ENCODE data around the gene INPP5F.

Gene INPP5F, protein sequence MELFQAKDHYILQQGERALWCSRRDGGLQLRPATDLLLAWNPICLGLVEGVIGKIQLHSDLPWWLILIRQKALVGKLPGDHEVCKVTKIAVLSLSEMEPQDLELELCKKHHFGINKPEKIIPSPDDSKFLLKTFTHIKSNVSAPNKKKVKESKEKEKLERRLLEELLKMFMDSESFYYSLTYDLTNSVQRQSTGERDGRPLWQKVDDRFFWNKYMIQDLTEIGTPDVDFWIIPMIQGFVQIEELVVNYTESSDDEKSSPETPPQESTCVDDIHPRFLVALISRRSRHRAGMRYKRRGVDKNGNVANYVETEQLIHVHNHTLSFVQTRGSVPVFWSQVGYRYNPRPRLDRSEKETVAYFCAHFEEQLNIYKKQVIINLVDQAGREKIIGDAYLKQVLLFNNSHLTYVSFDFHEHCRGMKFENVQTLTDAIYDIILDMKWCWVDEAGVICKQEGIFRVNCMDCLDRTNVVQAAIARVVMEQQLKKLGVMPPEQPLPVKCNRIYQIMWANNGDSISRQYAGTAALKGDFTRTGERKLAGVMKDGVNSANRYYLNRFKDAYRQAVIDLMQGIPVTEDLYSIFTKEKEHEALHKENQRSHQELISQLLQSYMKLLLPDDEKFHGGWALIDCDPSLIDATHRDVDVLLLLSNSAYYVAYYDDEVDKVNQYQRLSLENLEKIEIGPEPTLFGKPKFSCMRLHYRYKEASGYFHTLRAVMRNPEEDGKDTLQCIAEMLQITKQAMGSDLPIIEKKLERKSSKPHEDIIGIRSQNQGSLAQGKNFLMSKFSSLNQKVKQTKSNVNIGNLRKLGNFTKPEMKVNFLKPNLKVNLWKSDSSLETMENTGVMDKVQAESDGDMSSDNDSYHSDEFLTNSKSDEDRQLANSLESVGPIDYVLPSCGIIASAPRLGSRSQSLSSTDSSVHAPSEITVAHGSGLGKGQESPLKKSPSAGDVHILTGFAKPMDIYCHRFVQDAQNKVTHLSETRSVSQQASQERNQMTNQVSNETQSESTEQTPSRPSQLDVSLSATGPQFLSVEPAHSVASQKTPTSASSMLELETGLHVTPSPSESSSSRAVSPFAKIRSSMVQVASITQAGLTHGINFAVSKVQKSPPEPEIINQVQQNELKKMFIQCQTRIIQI

GRCh38 chr10:119725828-119726675 lies at the start of gene INPP5F:
Gene INPP5F, plus strand, starts transcription at chr10:119726050. Its CDS starts 213 bp downstream, at chr10:119726263.
- DNase-seq (ENCODE audit: low spot score): peak; percentile 100

DNA sequence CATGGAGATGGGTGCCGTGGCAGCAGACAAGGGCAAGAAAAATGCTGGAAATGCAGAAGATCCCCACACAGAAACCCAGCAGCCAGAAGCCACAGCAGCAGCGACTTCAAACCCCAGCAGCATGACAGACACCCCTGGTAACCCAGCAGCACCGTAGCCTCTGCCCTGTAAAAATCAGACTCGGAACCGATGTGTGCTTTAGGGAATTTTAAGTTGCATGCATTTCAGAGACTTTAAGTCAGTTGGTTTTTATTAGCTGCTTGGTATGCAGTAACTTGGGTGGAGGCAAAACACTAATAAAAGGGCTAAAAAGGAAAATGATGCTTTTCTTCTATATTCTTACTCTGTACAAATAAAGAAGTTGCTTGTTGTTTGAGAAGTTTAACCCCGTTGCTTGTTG lies 48.7 kb upstream of the INPP5F start:
- DNase-seq (ENCODE audit: low spot score): no peak

DNA sequence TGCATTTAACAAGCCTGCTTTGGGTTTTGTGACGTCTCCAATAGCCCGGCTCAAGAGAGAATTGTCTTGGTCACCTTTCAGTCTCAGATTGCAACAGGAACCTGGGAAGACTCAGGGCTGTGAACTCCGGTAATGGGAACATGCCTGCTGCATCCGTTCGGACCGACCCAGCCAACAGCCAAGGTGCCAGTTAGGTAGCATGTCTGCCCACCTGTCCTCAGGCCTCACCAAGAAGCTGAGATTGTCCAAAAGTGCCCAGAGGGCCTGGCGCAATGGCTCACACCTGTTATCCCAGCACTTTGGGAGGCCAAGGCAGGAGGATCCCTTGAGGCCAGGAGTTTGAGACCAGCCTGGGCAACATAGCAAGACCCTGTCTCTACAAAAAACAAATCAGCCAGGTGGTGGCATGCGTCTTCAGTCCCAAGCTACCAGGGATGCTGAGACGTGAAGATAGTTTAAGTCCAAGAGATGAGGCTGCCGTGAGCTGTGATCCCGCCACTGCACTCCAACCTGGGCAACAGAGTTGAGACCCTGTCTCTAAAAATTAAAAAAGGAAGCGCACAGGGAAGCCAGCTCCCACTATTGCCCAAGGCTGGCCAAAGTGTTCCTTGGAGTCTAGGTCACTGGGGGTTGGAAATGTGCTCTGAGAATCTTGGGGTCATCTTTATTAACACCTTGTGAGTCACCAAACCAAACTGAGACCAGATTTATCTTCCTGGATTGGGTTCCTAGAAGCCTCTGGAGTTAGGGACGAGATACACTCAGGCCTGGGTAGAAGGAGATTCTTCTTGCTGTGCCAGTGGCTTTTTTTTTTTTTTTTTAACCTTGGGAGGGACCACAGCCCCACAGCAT lies 47.7 kb upstream of the INPP5F start:
- DNase-seq (ENCODE audit: low spot score): peak; percentile 24

DNA sequence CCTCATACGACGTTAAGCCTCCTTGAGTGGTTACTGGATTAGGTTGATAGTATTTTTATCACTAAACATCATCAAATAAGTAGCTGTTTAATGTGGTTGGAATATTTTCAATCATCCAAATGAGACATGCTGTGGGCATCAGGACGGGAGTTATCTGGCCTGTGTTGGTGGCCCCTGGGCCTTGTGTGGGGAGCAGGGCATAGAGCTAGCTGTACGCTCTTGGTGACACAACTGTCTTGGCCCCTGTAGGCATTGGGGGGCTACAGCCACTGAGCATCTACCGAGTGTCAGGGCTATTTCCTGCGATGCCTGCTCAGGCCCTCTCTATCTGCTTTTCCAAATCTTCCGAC lies 46.4 kb upstream of the INPP5F start:
- no peak for DNase-seq (ENCODE audit: low spot score)

DNA sequence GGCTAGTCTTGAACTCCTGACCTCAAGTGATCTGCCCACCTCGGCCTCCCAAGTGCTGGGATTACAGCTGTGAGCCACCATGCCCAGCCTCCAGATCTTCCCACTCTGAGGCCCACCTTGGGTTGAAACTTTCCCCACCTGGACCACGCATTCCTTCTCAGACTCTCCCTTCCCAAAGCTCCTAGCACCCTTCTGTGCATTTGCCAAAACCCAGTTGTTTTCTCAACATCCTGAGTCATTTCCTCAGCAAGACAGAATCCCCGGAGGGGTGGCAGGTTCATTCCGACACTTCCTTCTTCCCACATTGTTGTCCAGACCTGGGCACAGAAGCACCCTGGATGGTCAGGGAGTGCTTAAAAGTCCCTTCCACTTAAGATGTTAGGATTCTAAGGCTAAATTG lies 45.8 kb upstream of the INPP5F start:
- peak; percentile 67 for DNase-seq (ENCODE audit: low spot score)

DNA sequence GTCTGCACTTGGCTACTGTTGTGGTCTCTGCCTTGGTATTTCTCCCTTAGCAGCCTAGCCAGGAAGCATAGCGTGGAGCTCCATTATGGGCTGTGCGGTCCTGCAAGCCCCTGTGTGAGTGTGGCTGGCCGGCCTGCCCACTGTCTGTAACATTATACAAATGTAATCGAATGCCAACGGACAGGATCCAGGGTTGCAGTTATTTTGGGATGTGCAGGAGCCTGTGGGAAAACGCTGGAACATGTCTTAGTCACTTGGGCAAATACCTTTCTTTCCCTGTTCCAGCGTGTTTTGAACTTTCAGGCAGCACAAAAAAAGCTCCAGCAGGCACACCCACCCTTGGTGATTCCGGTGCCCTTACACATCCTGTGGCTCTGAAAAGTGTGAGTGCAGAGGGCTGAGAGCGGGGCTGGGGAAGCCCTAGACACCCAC lies 45.2 kb upstream of the INPP5F start:
- no peak for DNase-seq (ENCODE audit: low spot score)

- DNase-seq (ENCODE audit: low spot score): peak; percentile 88
Measured at GRCh38 chr10:119686465-119687191, 39.2 kb upstream of the INPP5F start.

DNA sequence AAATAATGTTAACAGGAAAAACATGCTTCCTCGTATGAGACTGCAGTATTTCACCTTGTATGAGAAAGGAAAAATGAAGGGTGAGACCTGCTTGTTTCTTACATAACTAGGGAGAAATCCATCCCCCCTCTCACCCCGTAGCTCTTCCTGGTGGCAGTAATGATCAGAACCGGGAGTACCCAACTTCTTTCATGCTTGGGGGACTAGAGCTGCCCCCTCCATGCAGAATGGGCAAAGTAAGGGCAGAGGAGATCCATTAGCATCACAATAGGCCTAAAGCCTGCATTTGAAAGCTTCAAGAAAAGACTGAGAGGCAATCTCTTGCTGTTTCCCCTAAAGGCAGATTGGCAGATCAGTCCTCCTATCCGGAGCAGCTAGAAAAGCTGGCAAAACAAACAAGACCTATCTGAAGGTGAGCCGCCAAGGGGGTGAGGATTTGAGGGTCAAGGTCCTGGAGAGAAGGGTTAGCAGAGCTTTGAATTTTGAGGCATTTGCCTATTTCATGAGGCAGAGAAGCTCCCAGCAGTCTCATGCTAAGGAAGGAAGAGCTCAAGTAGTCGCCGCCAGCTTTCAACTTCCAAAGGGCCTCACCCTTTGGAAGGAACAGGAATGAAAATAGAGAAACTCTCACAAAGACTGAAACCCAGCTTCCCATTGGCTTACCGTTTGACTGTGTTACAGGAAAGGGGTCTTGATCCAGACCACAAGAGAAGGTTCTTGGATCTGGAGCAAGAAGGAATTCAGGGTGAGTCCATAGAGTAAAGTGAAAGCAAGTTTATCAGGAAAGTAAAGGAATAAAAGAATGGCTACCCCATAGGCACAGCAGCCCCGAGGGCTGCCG lies 38.4 kb upstream of the INPP5F start:
- DNase-seq (ENCODE audit: low spot score): no peak

- no peak for DNase-seq (ENCODE audit: low spot score)
Measured at GRCh38 chr10:119688033-119688508, 37.8 kb upstream of the INPP5F start.

DNA sequence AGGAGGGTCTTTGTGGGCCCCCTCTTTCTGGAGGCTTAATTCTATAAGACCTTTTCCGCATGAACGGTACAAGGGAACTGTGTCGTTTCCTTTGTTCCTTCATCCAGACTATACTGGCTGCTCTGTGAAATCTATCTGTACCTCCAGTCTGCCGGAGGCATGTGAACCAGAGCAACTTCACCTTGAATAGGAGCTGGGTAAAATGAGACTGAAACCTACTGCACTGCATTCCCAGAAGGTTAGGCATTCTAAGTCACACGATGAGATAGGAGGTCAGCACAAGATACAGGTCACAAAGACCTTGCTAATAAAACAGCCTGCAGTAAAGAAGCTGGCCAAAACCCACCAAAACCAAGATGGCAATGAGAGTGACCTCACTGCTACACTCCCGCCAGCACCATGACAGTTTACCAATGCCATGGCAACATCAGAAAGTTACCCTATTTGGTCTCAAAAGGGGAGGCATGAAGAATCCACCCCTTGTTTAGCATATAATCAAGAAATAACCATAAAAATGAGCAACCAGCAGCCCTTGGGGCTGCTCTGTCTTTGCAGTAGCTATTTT lies 36.8 kb upstream of the INPP5F start:
- no peak for DNase-seq (ENCODE audit: low spot score)

- DNase-seq (ENCODE audit: low spot score): no peak
Measured at GRCh38 chr10:119691726-119692125, 34.1 kb upstream of the INPP5F start.

DNA sequence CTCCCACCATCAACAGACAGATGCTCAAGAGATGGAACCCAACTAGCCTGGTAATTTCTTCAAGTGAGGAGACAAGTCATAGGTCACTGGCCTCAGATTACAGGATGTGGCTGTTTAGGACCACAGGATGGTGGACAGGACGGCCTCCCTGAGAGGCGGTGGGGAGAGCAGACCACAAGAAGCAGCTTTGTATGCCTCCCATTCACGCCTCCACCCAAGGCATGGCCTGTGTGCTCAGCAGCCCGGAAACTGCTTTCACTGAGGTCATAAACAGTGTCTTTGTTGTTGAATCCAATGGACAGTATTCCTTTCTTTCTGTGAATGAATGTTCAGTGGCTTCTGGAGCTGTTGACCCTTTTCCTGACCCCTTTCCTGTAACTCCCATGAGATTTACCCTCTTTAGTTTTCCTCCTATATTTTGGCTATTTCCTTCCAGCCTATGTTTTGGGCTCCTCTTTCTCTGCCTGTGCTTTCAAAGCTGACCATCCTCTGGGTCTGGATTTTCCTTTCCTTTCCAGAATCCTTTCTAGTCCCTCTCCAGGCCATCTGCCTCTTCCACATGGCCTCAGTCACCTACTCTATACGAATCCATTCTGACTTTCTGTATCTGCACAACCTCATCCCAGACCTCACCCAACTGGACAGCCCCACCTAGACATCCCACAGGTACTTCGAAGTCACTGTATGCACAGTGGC lies 32.4 kb upstream of the INPP5F start:
- no peak for DNase-seq (ENCODE audit: low spot score)

DNA sequence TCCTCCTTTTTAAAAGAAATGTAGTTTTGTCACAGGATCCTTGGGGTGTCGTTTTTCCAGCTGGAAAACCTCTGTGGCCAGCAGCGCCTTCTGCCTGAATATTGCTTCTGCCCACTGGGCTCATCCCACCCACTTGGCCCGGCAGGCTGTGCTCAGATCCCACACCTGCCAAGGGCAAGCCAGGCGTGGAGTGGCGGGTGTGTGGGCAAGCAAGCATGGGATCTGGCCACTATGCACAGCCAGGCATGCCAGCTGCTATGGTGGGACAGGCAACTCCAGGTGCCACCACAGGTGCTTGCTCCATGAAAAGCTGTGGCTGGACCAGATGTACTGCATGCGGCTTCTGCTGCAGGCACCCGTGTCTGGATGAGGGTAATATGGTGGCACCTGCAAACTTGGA lies 31.2 kb upstream of the INPP5F start:
- DNase-seq (ENCODE audit: low spot score): no peak

GRCh38 chr10:119700321-119700954 lies 25.4 kb upstream of the INPP5F start:
- DNase-seq (ENCODE audit: low spot score): no peak

GRCh38 chr10:119701861-119702260 lies 24.0 kb upstream of the INPP5F start:
- DNase-seq (ENCODE audit: low spot score): no peak

- DNase-seq (ENCODE audit: low spot score): no peak
Measured at GRCh38 chr10:119702583-119702982, 23.3 kb upstream of the INPP5F start.

- no peak for DNase-seq (ENCODE audit: low spot score)
Measured at GRCh38 chr10:119703903-119704508, 21.8 kb upstream of the INPP5F start.

Data from AG08395 (cell line).